GM12874 (cell line): ENCODE data around the gene ZC3HAV1.

Experiments used
- CTCF ChIP-seq: IDR thresholded peaks from 2 replicates; pipeline ENCODE4 v1.5.1; 2011; ENCODE audit warnings: low read depth, mild to moderate bottlenecking, control low read depth, low read length, moderate library complexity; ENCODE audit not compliant: insufficient read depth

The ZC3HAV1 gene

DNA sequence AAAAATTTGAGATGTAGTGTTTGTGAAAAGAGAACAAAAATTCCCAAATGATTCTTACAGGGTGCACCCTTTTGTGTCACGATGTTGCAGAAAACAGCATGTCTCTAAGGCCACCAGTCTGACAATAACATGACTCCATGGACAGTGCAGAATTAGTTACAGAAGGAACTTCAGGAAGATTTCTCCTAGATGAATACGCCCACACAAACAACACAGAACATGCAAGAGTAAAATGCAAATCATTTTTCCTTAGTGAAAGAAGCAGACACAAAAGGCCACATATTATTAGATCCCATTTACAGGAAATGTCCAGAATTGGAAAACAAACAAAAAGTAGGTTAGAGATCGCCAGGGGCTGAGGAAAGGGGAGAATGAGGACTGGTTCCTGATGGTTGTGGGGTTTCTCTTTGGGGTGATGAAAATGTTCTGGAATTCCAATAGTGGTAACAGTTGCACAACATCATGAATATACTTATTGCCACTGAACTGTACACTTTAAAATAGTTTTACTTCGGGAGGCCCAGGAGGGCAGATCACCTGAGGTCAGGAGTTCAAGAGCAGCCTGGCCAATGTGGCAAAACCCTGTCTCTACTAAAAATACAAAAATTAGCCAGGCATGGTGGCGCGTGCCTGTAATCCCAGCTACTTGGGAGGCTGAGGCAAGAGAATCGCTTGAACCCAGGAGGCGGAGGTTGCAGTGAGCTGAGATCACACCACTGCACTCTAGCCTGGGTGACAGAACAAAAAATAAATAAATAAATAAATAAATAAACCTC is 10.2 kb downstream of the ZC3HAV1 start:
- no peak for TF ChIP-seq CTCF

DNA sequence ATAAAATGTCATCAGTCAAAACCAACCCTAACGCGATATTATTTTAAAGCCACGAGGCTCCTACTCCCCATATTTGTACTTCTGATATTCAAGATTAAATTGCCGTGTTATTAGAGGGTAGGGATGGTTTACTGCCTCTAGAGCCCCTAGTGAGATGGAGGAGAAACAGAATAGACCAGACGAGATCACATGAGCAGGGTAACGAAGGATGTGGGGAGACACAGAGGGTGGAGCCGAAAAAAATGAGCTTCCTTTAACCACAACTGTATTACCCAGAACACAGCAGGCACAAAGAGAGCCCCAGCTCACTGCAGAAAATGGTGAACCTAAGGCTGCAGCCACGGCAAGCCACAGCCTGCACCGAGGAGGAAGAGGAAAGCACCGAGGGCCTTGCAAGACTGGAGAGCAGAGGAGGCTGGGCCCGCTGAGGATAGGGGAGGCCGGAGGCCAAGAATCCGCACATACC is 14.3 kb downstream of the ZC3HAV1 start:
- TF ChIP-seq CTCF = 0 out of 2 replicates have a peak, but pooled peaks have one; percentile 11

DNA sequence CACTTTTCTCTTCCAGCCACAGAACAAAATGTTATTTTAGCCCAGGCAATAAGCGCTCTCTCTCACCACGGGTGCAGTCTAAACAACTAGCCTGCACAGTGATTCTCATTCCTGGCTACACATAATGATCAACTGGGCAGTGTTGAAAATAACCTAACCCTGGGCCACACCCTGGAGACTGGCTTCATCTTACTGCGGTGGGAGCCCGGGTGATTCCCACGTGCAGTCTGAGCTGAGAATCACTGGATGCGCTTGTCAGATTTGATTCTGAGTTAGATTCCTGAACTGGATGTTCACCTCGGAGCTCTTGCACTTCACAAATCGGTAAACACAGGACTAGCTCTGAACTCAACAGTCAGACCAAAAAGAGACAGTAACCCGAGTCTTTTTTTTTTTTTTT is 14.9 kb downstream of the ZC3HAV1 start:
- no peak for TF ChIP-seq CTCF

DNA sequence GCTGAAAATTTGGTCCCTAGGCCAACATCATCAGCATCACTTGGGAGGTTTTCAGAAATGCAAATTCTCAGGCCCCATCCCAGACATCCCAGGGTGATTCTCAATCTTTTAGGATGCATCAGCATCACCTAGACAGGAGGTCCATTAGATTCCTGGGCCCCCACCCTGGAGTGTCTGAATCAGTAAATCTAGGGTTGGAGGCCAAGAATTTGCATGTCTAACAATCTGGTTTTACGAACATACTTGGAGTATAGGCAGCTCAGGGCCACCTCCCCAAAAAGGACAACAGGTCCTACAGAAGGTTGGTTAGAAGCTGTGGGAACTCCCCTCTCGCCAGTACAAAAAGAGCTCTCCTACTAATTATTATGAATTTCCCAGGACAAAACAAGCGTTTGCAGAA is 15.5 kb downstream of the ZC3HAV1 start:
- no peak for TF ChIP-seq CTCF

DNA sequence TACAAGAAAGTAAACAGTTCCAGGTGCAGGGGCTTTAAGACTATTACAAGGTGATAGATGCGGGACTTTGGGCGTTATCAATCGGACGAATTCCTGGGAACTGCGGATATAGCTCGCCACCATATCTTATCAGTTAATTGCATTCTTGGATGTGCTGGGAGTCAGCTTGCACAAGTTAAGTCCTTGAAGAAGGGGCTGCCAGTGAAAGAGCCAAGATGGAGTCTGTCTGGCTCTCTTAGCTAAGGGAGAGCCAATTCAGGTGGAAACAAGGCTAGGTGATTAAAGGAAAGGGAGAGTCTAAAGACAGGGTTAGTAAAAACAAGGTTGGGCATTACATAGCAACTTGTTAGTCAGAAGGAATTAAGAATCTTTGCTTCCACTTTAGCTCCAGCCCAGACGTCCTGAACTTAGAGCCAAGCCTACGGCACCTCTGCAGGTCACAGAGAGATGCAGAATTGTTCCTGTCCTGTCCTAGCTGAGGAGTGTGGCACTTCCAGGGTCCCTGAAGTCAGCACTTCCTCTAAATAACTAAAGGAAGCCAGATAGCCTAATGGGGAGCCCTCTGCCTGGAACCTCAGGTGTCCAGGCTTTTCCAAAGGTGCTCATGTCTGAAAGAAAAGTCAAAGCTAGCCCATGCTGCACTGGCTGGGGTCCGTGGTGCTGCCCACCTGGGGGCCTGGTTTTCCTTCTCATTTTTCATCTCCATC is 17.3 kb downstream of the ZC3HAV1 start:
- TF ChIP-seq CTCF = no peak

- TF ChIP-seq CTCF = no peak
Measured at GRCh38 chr7:139091677-139091996, 17.9 kb downstream of the ZC3HAV1 start.

- no peak for TF ChIP-seq CTCF
Measured at GRCh38 chr7:139089118-139089517, 20.4 kb downstream of the ZC3HAV1 start.
